HCT116 (cell line): ENCODE results near the gene SEH1L. TPM values are rescaled to one million over a fixed set of nuclear protein-coding genes. Genes with fewer than 3 reads are reported as not detected.

Source experiments
- ATAC-seq: fragments of 200-7000 bp; cut with Tn5 transposase; 2 replicates; pipeline ENCODE4 v1.9.1; 2020; ENCODE audit warnings: mild to moderate bottlenecking, moderate library complexity
- BruUV-seq: library from RNA; stranded (reverse); fragments of 400-500 nt; replicated peaks from 2 replicates; lab custom pipeline; 2021; lab: Mats Ljungman, UMichigan
- CTCF ChIA-PET: fragments of 300-600 bp; sonication (Branson Sonifier 250); formaldehyde crosslinking; loops from one replicate; lab custom pipeline; 2021; ENCODE audit warnings: antibody characterized with exemption; lab: Charles Lee
- POLR2A ChIA-PET: fragments of 300-600, 350-600 bp; sonication (Branson Sonifier 250); formaldehyde crosslinking; loops from one replicate; lab custom pipeline; 2021; ENCODE audit warnings: antibody characterized with exemption; lab: Charles Lee
- RAD21 ChIA-PET, 2 experiments: fragments of 300-600 bp; sonication (Branson Sonifier 250); formaldehyde crosslinking; loops; one replicate each; lab custom pipeline; 2023; ENCODE audit warnings: low total read pairs in 2 of 2; ENCODE audit not compliant: uncharacterized antibody in 2 of 2, unreplicated experiment in 2 of 2, low non-redundant PET in 1 of 2; lab: Charles Lee
- DNase-seq: peaks from one replicate; pipeline ENCODE4 v3.0.0-alpha.2; 2010; ENCODE audit warnings: low read depth, low spot score
- H2AFZ ChIP-seq: fragments of 200-600 bp; shearing (Covaris generic), sonication (generic); 2 replicates; pipeline ENCODE4 v1.6.1; 2017; ENCODE audit warnings: low read depth, mixed run types, mixed read lengths, antibody characterized with exemption, low read length; ENCODE audit not compliant: poor library complexity, severe bottlenecking
- H3K27ac ChIP-seq: 2 replicates; pipeline ENCODE4 v1.5.1; 2012; ENCODE audit warnings: low read depth, low read length
- H3K27me3 ChIP-seq: fragments of 200-600 bp; sonication (generic); 2 replicates; pipeline ENCODE4 v1.6.1; 2016; ENCODE audit warnings: mixed run types, low read length, mixed read lengths; ENCODE audit not compliant: insufficient read depth
- H3K36me3 ChIP-seq, 2 experiments: fragments of 200-500 bp in 1 of 2; fragments of 200-600 bp in 1 of 2; sonication (Bioruptor generic) in 1 of 2; sonication (generic) in 1 of 2; 2 replicates each; pipeline versions ENCODE4 v1.5.1 to v1.6.1; 2014 to 2016; ENCODE audit warnings: low read length in 2 of 2, inconsistent platforms in 1 of 2, mixed read lengths in 1 of 2, mixed run types in 1 of 2; ENCODE audit not compliant: insufficient read depth in 2 of 2, control insufficient read depth in 1 of 2
- H3K4me1 ChIP-seq, 2 experiments: fragments of 200-600 bp in 1 of 2; sonication (generic) in 1 of 2; 2 replicates each; pipeline versions ENCODE4 v1.5.1 to v1.6.1; 2012 to 2017; ENCODE audit warnings: low read length in 2 of 2, inconsistent platforms in 1 of 2, mild to moderate bottlenecking in 1 of 2, mixed read lengths in 1 of 2, mixed run types in 1 of 2, moderate library complexity in 1 of 2; ENCODE audit not compliant: insufficient read depth in 2 of 2, control insufficient read depth in 1 of 2
- H3K4me2 ChIP-seq: fragments of 200-600 bp; sonication (generic); 2 replicates; pipeline ENCODE4 v1.6.1; 2017; ENCODE audit warnings: mixed run types, low read length, mixed read lengths
- H3K4me3 ChIP-seq, 2 experiments: fragments of 200-600 bp in 1 of 2; sonication (generic) in 1 of 2; replicated peaks in 1 of 2; 2 replicates each; pipeline ENCODE4 v1.5.1; 2011 to 2016; ENCODE audit warnings: low read length in 2 of 2, control low read depth in 1 of 2, low read depth in 1 of 2, mild to moderate bottlenecking in 1 of 2, mixed read lengths in 1 of 2, mixed run types in 1 of 2
- H3K79me2 ChIP-seq: fragments of 200-600 bp; sonication (generic); 2 replicates; pipeline ENCODE4 v1.6.1; 2017; ENCODE audit warnings: mild to moderate bottlenecking, mixed run types, low read length, moderate library complexity, mixed read lengths; ENCODE audit not compliant: insufficient read depth
- H3K9ac ChIP-seq: fragments of 200-600 bp; sonication (generic); 2 replicates; pipeline ENCODE4 v1.6.1; 2016; ENCODE audit warnings: low read length, mixed read lengths
- H3K9me2 ChIP-seq: fragments of 200-600 bp; sonication (generic), shearing (Covaris generic); 2 replicates; pipeline ENCODE4 v1.6.1; 2017; ENCODE audit warnings: mixed run types, mild to moderate bottlenecking, moderate library complexity; ENCODE audit not compliant: insufficient read depth
- H3K9me3 ChIP-seq, 2 experiments: fragments of 200-500 bp in 1 of 2; fragments of 200-600 bp in 1 of 2; sonication (Bioruptor generic) in 1 of 2; sonication (generic) in 1 of 2; 2 replicates each; pipeline ENCODE4 v1.6.1; 2014 to 2017; ENCODE audit warnings: low read length in 2 of 2, mixed read lengths in 2 of 2, inconsistent platforms in 1 of 2, low read depth in 1 of 2, mild to moderate bottlenecking in 1 of 2, mixed run types in 1 of 2, moderate library complexity in 1 of 2; ENCODE audit not compliant: control insufficient read depth in 1 of 2, insufficient read depth in 1 of 2
- H4K20me1 ChIP-seq: fragments of 200-600 bp; sonication (generic), shearing (Covaris generic); 2 replicates; pipeline ENCODE4 v1.6.1; 2017; ENCODE audit warnings: mixed run types, mild to moderate bottlenecking, moderate library complexity; ENCODE audit not compliant: insufficient read depth
- ATF3 ChIP-seq: IDR thresholded peaks from 2 replicates; pipeline ENCODE4 v1.6.1; 2012
- CEBPB ChIP-seq: IDR thresholded peaks from 2 replicates; pipeline ENCODE4 v1.6.1; 2012; ENCODE audit warnings: low read depth
- CTCF ChIP-seq, 3 experiments: fragments of 200-600 bp in 1 of 3; sonication (generic) in 1 of 3; IDR thresholded peaks in 2 of 3; conservative IDR thresholded peaks in 1 of 3; 2 replicates each; pipeline ENCODE4 v1.5.1; 2012 to 2017; ENCODE audit warnings: low read depth in 2 of 3, low read length in 2 of 3, antibody characterized with exemption in 1 of 3, borderline replicate concordance in 1 of 3, control low read depth in 1 of 3, mild to moderate bottlenecking in 1 of 3, mixed read lengths in 1 of 3, mixed run types in 1 of 3, moderate library complexity in 1 of 3; ENCODE audit not compliant: insufficient read depth in 1 of 3
- EZH2 ChIP-seq: fragments of 200-600 bp; sonication (generic); IDR thresholded peaks from 2 replicates; pipeline ENCODE4 v1.6.1; 2017; ENCODE audit warnings: antibody characterized with exemption, mixed run types
- EZH2phosphoT487 ChIP-seq: fragments of 200-600 bp; IDR thresholded peaks from 2 replicates; pipeline ENCODE4 v1.6.1; 2018; ENCODE audit warnings: antibody characterized with exemption, borderline replicate concordance
- FOSL1 ChIP-seq: IDR thresholded peaks from 2 replicates; pipeline ENCODE4 v1.6.1; 2012; ENCODE audit warnings: low read depth
- JUND ChIP-seq: IDR thresholded peaks from 2 replicates; pipeline ENCODE4 v1.6.1; 2012
- MAX ChIP-seq: IDR thresholded peaks from 2 replicates; pipeline ENCODE4 v1.6.1; 2012
- POLR2AphosphoS5 ChIP-seq: IDR thresholded peaks from 2 replicates; pipeline ENCODE4 v1.6.1; 2011; ENCODE audit warnings: mild to moderate bottlenecking, low read depth, low read length, moderate library complexity
- RAD21 ChIP-seq: IDR thresholded peaks from 2 replicates; pipeline ENCODE4 v1.6.1; 2012; ENCODE audit warnings: low read depth, mild to moderate bottlenecking
- REST ChIP-seq: IDR thresholded peaks from 2 replicates; pipeline ENCODE4 v1.6.1; 2012; ENCODE audit warnings: low read depth
- SP1 ChIP-seq: IDR thresholded peaks from 2 replicates; pipeline ENCODE4 v1.6.1; 2012; ENCODE audit warnings: low read depth
- SRF ChIP-seq: IDR thresholded peaks from 2 replicates; pipeline ENCODE4 v1.6.1; 2012; ENCODE audit warnings: low read depth
- TCF7L2 ChIP-seq: IDR thresholded peaks from 2 replicates; pipeline ENCODE4 v1.7.0; 2011; ENCODE audit warnings: borderline replicate concordance, inconsistent platforms; ENCODE audit not compliant: insufficient read depth, insufficient read length; ENCODE audit errors: extremely low read depth
- ZFX ChIP-seq: fragments of 450-650 bp; IDR thresholded peaks from 2 replicates; pipeline ENCODE4 v1.6.1; 2017
- ZNF274 ChIP-seq: fragments of 200-500 bp; sonication (Bioruptor generic); IDR thresholded peaks from 2 replicates; pipeline ENCODE4 v1.6.1; 2014; ENCODE audit warnings: mild to moderate bottlenecking, low read depth, low read length, inconsistent platforms
- intact Hi-C: fragments of 100-400 bp; cut with micrococcal nuclease; formaldehyde crosslinking; loops from 2 replicates; pipeline ENCODE4 v1.10.0; 2022
- total RNA-seq: library from RNA; stranded (reverse); gene quantifications from one replicate; pipeline ENCODE4 v1.2.1, GENCODE V29; 2021; ENCODE audit not compliant: unreplicated experiment

The SEH1L gene
- total RNA-seq, 1 experiment from 2014 or later = 83.7 TPM

GRCh38 chr18:12990641-12990966 lies 42.8 kb downstream of the SEH1L start (continued):
- TF ChIP-seq CEBPB (no peak), CTCF (IDR thresholded peaks at IDR 0.05 in 2 of 3, conservative IDR thresholded peaks at IDR 0.05 in 1 of 3; ENCODE audit: borderline replicate concordance in 1 of 3, insufficient read depth in 1 of 3, low read depth in 2 of 3, low read length in 2 of 3) (no peak), ATF3 (no peak), ZNF274 (no peak), SRF (no peak), EZH2 (no peak)

GRCh38 chr18:12990967-12991820 lies 43.4 kb downstream of the SEH1L start, which contains the start of gene CEP192:
Gene CEP192 (plus strand): TSS chr18:12991362. CDS start chr18:12999425, 8,063 bp downstream.
- POLR2A ChIA-PET = interaction anchor here (1.0 to 2.2 kb wide), 8 partner anchors 9 to 107 kb away, joined by 3 to 21 read pairs (median 4); partner anchors contain the start of gene PTPN2
- CTCF ChIA-PET = interaction anchor here (0.6 to 1.0 kb wide), 3 partner anchors 9 to 630 kb away, joined by 3 to 4 read pairs (median 3); no protein-coding TSS in a partner anchor
- RAD21 ChIA-PET = no interaction called here
- TF ChIP-seq SP1 (peak; percentile 95), FOSL1 (no peak), JUND (no peak), TCF7L2 (peak; percentile 24), ZFX (peak; percentile 78), CEBPB (no peak), SRF (no peak), POLR2AphosphoS5 (peak; percentile 92), ZNF274 (no peak), RAD21 (no peak), MAX (peak; percentile 60), REST (no peak), EZH2 (no peak), EZH2phosphoT487 (no peak)

More at GRCh38 chr18:12990967-12991820, 43.4 kb downstream of the SEH1L start, which contains the start of gene CEP192:
- Histone ChIP-seq H3K4me2 (peak within 1 kb of the TSS; percentile 77), H3K79me2 (peaks cover 49% of the 10 kb centered on the region), H3K36me3 (peaks cover 0 to 2% of the 10 kb centered on the region in 2 experiments; a peak in 2 of 4 replicates), H3K4me1 (peaks cover 12 to 24% of the 10 kb centered on the region in 2 experiments; a peak in 3 of 4 replicates), H3K4me3 (peak within 1 kb of the TSS; percentile 74 to 98), H3K9me2 (no peaks in the 10 kb centered on the region), H3K9ac (peak within 1 kb of the TSS; percentile 92), H3K9me3 (no peaks in the 10 kb centered on the region), H4K20me1 (no peaks in the 10 kb centered on the region), H3K27ac (peak within 1 kb of the TSS; percentile 83), H3K27me3 (no peaks in the 10 kb centered on the region), H2AFZ (no peak within 1 kb of the TSS)
- ATAC-seq (peak; percentile 93), DNase-seq (peak; percentile 98)
- intact Hi-C loops = no loop called here
- BruUV-seq = TSS peak; percentile 56
